Common myeloid progenitor, CD34-positive (primary cell): ENCODE results near the gene AP5M1.

Source experiments
- CTCF ChIA-PET: fragments of 350-600 bp; sonication (Branson Sonifier 250); formaldehyde crosslinking; loops from one replicate; lab custom pipeline; 2021; ENCODE audit warnings: antibody characterized with exemption; lab: Charles Lee
- POLR2A ChIA-PET: fragments of 350-600 bp; sonication (Branson Sonifier 250); formaldehyde crosslinking; loops from one replicate; lab custom pipeline; 2021; ENCODE audit warnings: antibody characterized with exemption; lab: Charles Lee
- DNase-seq, 3 donors: peaks; one replicate each; pipeline versions ENCODE4 v3.0.0 to v3.0.0-alpha.2; 2013
- H3K27ac ChIP-seq, 2 experiments: 1 replicate in 1 of 2; 2 replicates in 1 of 2; pipeline ENCODE4 v1.7.0; 2013; ENCODE audit warnings: inconsistent platforms in 2 of 2, low read length in 2 of 2, mild to moderate bottlenecking in 2 of 2, low read depth in 1 of 2, moderate library complexity in 1 of 2; ENCODE audit not compliant: severe bottlenecking in 2 of 2, insufficient read depth in 1 of 2, poor library complexity in 1 of 2
- H3K27me3 ChIP-seq, 5 experiments: replicated peaks in 2 of 5; 1 replicate in 3 of 5; 2 replicates in 2 of 5; pipeline versions ENCODE4 v1.6.1 to v1.7.0; 2013; ENCODE audit warnings: low read length in 4 of 5, mild to moderate bottlenecking in 2 of 5, moderate library complexity in 2 of 5, inconsistent platforms in 1 of 5; ENCODE audit not compliant: insufficient read depth in 5 of 5, control insufficient read depth in 4 of 5
- H3K36me3 ChIP-seq, 4 experiments: 1 replicate in 2 of 4; 2 replicates in 2 of 4; pipeline versions ENCODE4 v1.6.1 to v1.7.0; 2013; ENCODE audit warnings: low read length in 3 of 4, control low read depth in 1 of 4, mild to moderate bottlenecking in 1 of 4; ENCODE audit not compliant: control insufficient read depth in 4 of 4, insufficient read depth in 4 of 4
- H3K4me1 ChIP-seq, 4 experiments: 1 replicate in 3 of 4; 2 replicates in 1 of 4; pipeline versions ENCODE4 v1.6.1 to v1.7.1; 2013; ENCODE audit warnings: low read length in 3 of 4, mild to moderate bottlenecking in 3 of 4, control low read depth in 1 of 4, inconsistent platforms in 1 of 4, moderate library complexity in 1 of 4; ENCODE audit not compliant: control insufficient read depth in 4 of 4, insufficient read depth in 4 of 4; ENCODE audit errors: control extremely low read depth in 1 of 4
- H3K4me3 ChIP-seq, 7 experiments: 1 replicate in 4 of 7; 2 replicates in 3 of 7; pipeline versions ENCODE4 v1.5.1 to v1.7.0; 2013; ENCODE audit warnings: mild to moderate bottlenecking in 7 of 7, low read length in 6 of 7, moderate library complexity in 6 of 7, inconsistent platforms in 2 of 7, low read depth in 2 of 7, control low read depth in 1 of 7; ENCODE audit not compliant: insufficient read depth in 4 of 7, control insufficient read depth in 1 of 7; ENCODE audit errors: extremely low read depth in 1 of 7
- H3K9me3 ChIP-seq, 5 experiments: 1 replicate in 4 of 5; 2 replicates in 1 of 5; pipeline versions ENCODE4 v1.6.1 to v1.7.1; 2013; ENCODE audit warnings: low read length in 4 of 5, mild to moderate bottlenecking in 2 of 5, inconsistent platforms in 1 of 5, low read depth in 1 of 5, moderate library complexity in 1 of 5; ENCODE audit not compliant: control insufficient read depth in 4 of 5, insufficient read depth in 2 of 5; ENCODE audit errors: control extremely low read depth in 1 of 5
- WGBS: methylation state at CpG from one replicate; pipeline ENCODE4 v1.1.5; 2013; ENCODE audit not compliant: insufficient coverage; 5-methylcytosine and 5-hydroxymethylcytosine counted together

AP5M1 gene

GRCh38 chr14:57261604-57262003 is 7.2 kb upstream of the AP5M1 start:
- DNase-seq, result no peak
- Histone ChIP-seq H3K4me1 (peaks cover 0 to 7% (median 3%) of the 10 kb centered on the region in 4 experiments), H3K4me3 (no peak overlapping the region), H3K27ac (no peak overlapping the region), H3K9me3 (no peaks in the 10 kb centered on the region), H3K36me3 (peaks cover 0 to 2% (median 0%) of the 10 kb centered on the region in 4 experiments), H3K27me3 (no peaks in the 10 kb centered on the region)
- CTCF ChIA-PET, result no interaction called here
- POLR2A ChIA-PET, result no interaction called here

- H3K4me3 ChIP-seq, result no peak overlapping the region
- no peak for DNase-seq
- peaks cover 0 to 2% (median 0%) of the 10 kb centered on the region in 4 experiments for H3K36me3 ChIP-seq
- no peaks in the 10 kb centered on the region for H3K9me3 ChIP-seq
- ChIA-PET POLR2A (no interaction called here), CTCF (no interaction called here)
- no peaks in the 10 kb centered on the region for H3K27me3 ChIP-seq
- H3K4me1 ChIP-seq, result peaks cover 0 to 10% (median 5%) of the 10 kb centered on the region in 4 experiments
- no peak overlapping the region for H3K27ac ChIP-seq
Measured at GRCh38 chr14:57262117-57262516, 6.7 kb upstream of the AP5M1 start.

GRCh38 chr14:57266065-57266464 is 2.7 kb upstream of the AP5M1 start:
- H3K36me3 ChIP-seq, result no peaks in the 10 kb centered on the region
- DNase-seq, result no peak
- peak overlapping the region in 1 of 7 experiments; percentile 39 for H3K4me3 ChIP-seq
- POLR2A ChIA-PET, result no interaction called here
- H3K27ac ChIP-seq, result no peak overlapping the region
- no CpG with 5 or more reads among the region's 2 CpGs for WGBS
- CTCF ChIA-PET, result interaction anchor here (0.8 to 1.1 kb wide), 3 partner anchors 12 to 129 kb away, joined by 3 to 5 read pairs (median 3); no protein-coding TSS in a partner anchor
- no peaks in the 10 kb centered on the region for H3K9me3 ChIP-seq
- peaks cover 10 to 33% (median 16%) of the 10 kb centered on the region in 4 experiments for H3K4me1 ChIP-seq
- H3K27me3 ChIP-seq, result no peaks in the 10 kb centered on the region

GRCh38 chr14:57273236-57273635 is 4.5 kb downstream of the AP5M1 start:
- ChIA-PET POLR2A (no interaction called here), CTCF (no interaction called here)
- no peak for DNase-seq
- H3K9me3 ChIP-seq, result no peaks in the 10 kb centered on the region
- WGBS, result no CpG with 5 or more reads among the region's 1 CpG
- H3K4me3 ChIP-seq, result no peak overlapping the region
- H3K27ac ChIP-seq, result no peak overlapping the region
- peaks cover 3 to 18% (median 11%) of the 10 kb centered on the region in 4 experiments for H3K4me1 ChIP-seq
- no peaks in the 10 kb centered on the region for H3K27me3 ChIP-seq
- H3K36me3 ChIP-seq, result peaks cover 7 to 17% (median 11%) of the 10 kb centered on the region in 4 experiments

GRCh38 chr14:57274551-57274950 is 5.8 kb downstream of the AP5M1 start:
- no CpG with 5 or more reads among the region's 2 CpGs for WGBS
- DNase-seq, result no peak
- no peak overlapping the region for H3K4me3 ChIP-seq
- no peaks in the 10 kb centered on the region for H3K27me3 ChIP-seq
- CTCF ChIA-PET, result no interaction called here
- H3K36me3 ChIP-seq, result peaks cover 7 to 19% (median 13%) of the 10 kb centered on the region in 4 experiments
- POLR2A ChIA-PET, result no interaction called here
- H3K4me1 ChIP-seq, result peaks cover 3 to 16% (median 11%) of the 10 kb centered on the region in 4 experiments
- no peak overlapping the region for H3K27ac ChIP-seq
- H3K9me3 ChIP-seq, result no peaks in the 10 kb centered on the region

- POLR2A ChIA-PET, result no interaction called here
- CTCF ChIA-PET, result no interaction called here
- WGBS, result 100% methylated on average over 1 of the region's 2 CpGs
- Histone ChIP-seq H3K4me1 (peaks cover 3 to 12% (median 10%) of the 10 kb centered on the region in 4 experiments), H3K4me3 (no peak overlapping the region), H3K36me3 (peaks cover 8 to 21% (median 14%) of the 10 kb centered on the region in 4 experiments), H3K27ac (no peak overlapping the region), H3K27me3 (no peaks in the 10 kb centered on the region), H3K9me3 (no peaks in the 10 kb centered on the region)
- DNase-seq, result no peak
Measured at GRCh38 chr14:57275023-57275664, 6.4 kb downstream of the AP5M1 start.

GRCh38 chr14:57277062-57277461 is 8.3 kb downstream of the AP5M1 start:
- Histone ChIP-seq H3K36me3 (peaks cover 11 to 30% (median 23%) of the 10 kb centered on the region in 4 experiments), H3K4me3 (no peak overlapping the region), H3K27ac (no peak overlapping the region), H3K4me1 (no peaks in the 10 kb centered on the region), H3K27me3 (no peaks in the 10 kb centered on the region), H3K9me3 (no peaks in the 10 kb centered on the region)
- POLR2A ChIA-PET, result no interaction called here
- no CpG with 5 or more reads among the region's 3 CpGs for WGBS
- no peak for DNase-seq
- CTCF ChIA-PET, result no interaction called here
